Left ventricle myocardium inferior (tissue), 1 donor: ENCODE data around the gene GNB1L. TPM values are rescaled to one million over a fixed set of nuclear protein-coding genes. Genes with fewer than 3 reads are reported as not detected.

Source experiments
- DNase-seq: peaks from one replicate; pipeline ENCODE4 v3.0.0-alpha.2; 2020
- H3K27ac ChIP-seq: fragments of 200-600 bp; replicated peaks from 2 replicates; pipeline ENCODE4 v1.8.0; 2021
- H3K27me3 ChIP-seq: fragments of 200-600 bp; 2 replicates; pipeline ENCODE4 v1.8.0; 2021; ENCODE audit warnings: low read depth
- H3K36me3 ChIP-seq: fragments of 200-600 bp; 2 replicates; pipeline ENCODE4 v1.8.0; 2021
- H3K4me1 ChIP-seq: fragments of 200-600 bp; 2 replicates; pipeline ENCODE4 v1.8.0; 2021
- H3K4me3 ChIP-seq: fragments of 200-600 bp; 2 replicates; pipeline ENCODE4 v1.8.0; 2021; ENCODE audit warnings: mild to moderate bottlenecking, moderate library complexity
- H3K9me3 ChIP-seq: fragments of 200-600 bp; replicated peaks from 2 replicates; pipeline ENCODE4 v1.8.0; 2021
- CTCF ChIP-seq: fragments of 200-600 bp; IDR thresholded peaks from 2 replicates; pipeline ENCODE4 v1.8.0; 2021; ENCODE audit warnings: antibody characterized with exemption, mild to moderate bottlenecking, borderline replicate concordance
- intact Hi-C: fragments of 100-400 bp; cut with micrococcal nuclease; formaldehyde crosslinking; loops from one replicate; pipeline ENCODE4 v1.11.0; 2022
- total RNA-seq: library from RNA; stranded (reverse); fragmentation: NEBNext Ultra II Directional; extraction: Animal tissue kit (Norgen Biotek cat#: 25700); gene quantifications from one replicate; pipeline ENCODE4 v1.2.1, GENCODE V29; 2021
- donor health status: DM: no; HTN: yes; CAD: no; lungs with severe emphysema.

GNB1L gene
- total RNA-seq, 1 donor from 2014 or later, result 2.9 TPM

- intact Hi-C loops, result no loop called here
- no peaks in the 10 kb centered on the region for H3K36me3 ChIP-seq
- DNase-seq, result peak; percentile 9
Measured at GRCh38 chr22:19805821-19806212, 48.9 kb downstream of the GNB1L start.

GRCh38 chr22:19803736-19804267 is 50.9 kb downstream of the GNB1L start:
- peaks cover 2% of the 10 kb centered on the region for H3K4me1 ChIP-seq
- peak; percentile 2 for DNase-seq
- H3K9me3 ChIP-seq, result no peaks in the 10 kb centered on the region
- intact Hi-C loops, result no loop called here
- no peaks in the 10 kb centered on the region for H3K36me3 ChIP-seq
- H3K27me3 ChIP-seq, result no peaks in the 10 kb centered on the region
- H3K27ac ChIP-seq, result no peak overlapping the region
- no peak overlapping the region for H3K4me3 ChIP-seq
- TF ChIP-seq CTCF, result no peak

More at GRCh38 chr22:19805821-19806212, 48.9 kb downstream of the GNB1L start:
- H3K9me3 ChIP-seq, result no peaks in the 10 kb centered on the region
- no peak for TF ChIP-seq CTCF
- peaks cover 6% of the 10 kb centered on the region for H3K4me1 ChIP-seq
- H3K4me3 ChIP-seq, result no peak overlapping the region
- H3K27me3 ChIP-seq, result no peaks in the 10 kb centered on the region
- H3K27ac ChIP-seq, result no peak overlapping the region

- DNase-seq, result peak; percentile 10
- Histone ChIP-seq H3K9me3 (no peaks in the 10 kb centered on the region), H3K27me3 (no peaks in the 10 kb centered on the region), H3K36me3 (no peaks in the 10 kb centered on the region), H3K27ac (no peak overlapping the region), H3K4me3 (no peak overlapping the region), H3K4me1 (peaks cover 9% of the 10 kb centered on the region)
- TF ChIP-seq CTCF, result no peak
- intact Hi-C loops, result no loop called here
Measured at GRCh38 chr22:19802894-19803735, 51.6 kb downstream of the GNB1L start.

- no peaks in the 10 kb centered on the region for H3K9me3 ChIP-seq
- H3K4me1 ChIP-seq, result peaks cover 11% of the 10 kb centered on the region
- H3K36me3 ChIP-seq, result no peaks in the 10 kb centered on the region
- no peaks in the 10 kb centered on the region for H3K27me3 ChIP-seq
- peak; percentile 6 for DNase-seq
- no peak overlapping the region for H3K27ac ChIP-seq
- H3K4me3 ChIP-seq, result no peak overlapping the region
- intact Hi-C loops, result no loop called here
- no peak for TF ChIP-seq CTCF
Measured at GRCh38 chr22:19802001-19802893, 52.4 kb downstream of the GNB1L start.

- no peaks in the 10 kb centered on the region for H3K27me3 ChIP-seq
- no peaks in the 10 kb centered on the region for H3K9me3 ChIP-seq
- no peak overlapping the region for H3K4me3 ChIP-seq
- H3K4me1 ChIP-seq, result peaks cover 11% of the 10 kb centered on the region
- intact Hi-C loops, result no loop called here
- no peak for TF ChIP-seq CTCF
- no peak overlapping the region for H3K27ac ChIP-seq
- no peak for DNase-seq
- no peaks in the 10 kb centered on the region for H3K36me3 ChIP-seq
Measured at GRCh38 chr22:19801340-19802000, 53.2 kb downstream of the GNB1L start.
